Glutamatergic neuron (in vitro differentiated cells): ENCODE measurements around the gene RHOT2. TPM values are rescaled to one million over a fixed set of nuclear protein-coding genes. Genes with fewer than 3 reads are reported as not detected.

Experiments
- DNase-seq: peaks from one replicate; pipeline ENCODE4 v3.0.0; 2022
- H3K27ac Mint-ChIP-seq: one replicate; pipeline ENCODE4 v1.8.0; 2020; ENCODE audit warnings: mild to moderate bottlenecking, mixed read lengths, inconsistent platforms; ENCODE audit not compliant: unreplicated experiment
- H3K27me3 Mint-ChIP-seq: one replicate; pipeline ENCODE4 v1.8.0; 2020; ENCODE audit warnings: mild to moderate bottlenecking, moderate library complexity, mixed read lengths, inconsistent platforms; ENCODE audit not compliant: unreplicated experiment
- H3K36me3 Mint-ChIP-seq: one replicate; pipeline ENCODE4 v1.8.0; 2020; ENCODE audit warnings: mild to moderate bottlenecking, mixed read lengths, inconsistent platforms; ENCODE audit not compliant: unreplicated experiment
- H3K4me1 Mint-ChIP-seq: one replicate; pipeline ENCODE4 v1.8.0; 2020; ENCODE audit warnings: mild to moderate bottlenecking, low read depth, mixed read lengths, inconsistent platforms; ENCODE audit not compliant: unreplicated experiment
- H3K4me3 Mint-ChIP-seq: one replicate; pipeline ENCODE4 v1.8.0; 2020; ENCODE audit warnings: mild to moderate bottlenecking, mixed read lengths, inconsistent platforms; ENCODE audit not compliant: unreplicated experiment
- H3K9me3 Mint-ChIP-seq: one replicate; pipeline ENCODE4 v1.8.0; 2020; ENCODE audit warnings: mild to moderate bottlenecking, moderate library complexity, mixed read lengths, inconsistent platforms; ENCODE audit not compliant: unreplicated experiment
- total RNA-seq: library from RNA; stranded (reverse); fragmentation: NEBNext Ultra II Directional; extraction: Animal tissue kit (Norgen Biotek cat#: 25700); gene quantifications from one replicate; pipeline ENCODE4 v1.2.1, GENCODE V29; 2021; ENCODE audit not compliant: unreplicated experiment
- TF ChIP-seq, protein P1 (sequence below): fragments of 200-600 bp; sonication (generic); IDR thresholded peaks from one replicate; pipeline ENCODE4 v1.5.0; 2021; ENCODE audit not compliant: partially characterized antibody, unreplicated experiment

The RHOT2 gene
- total RNA-seq, 1 donor from 2014 or later: 208 TPM

DNA sequence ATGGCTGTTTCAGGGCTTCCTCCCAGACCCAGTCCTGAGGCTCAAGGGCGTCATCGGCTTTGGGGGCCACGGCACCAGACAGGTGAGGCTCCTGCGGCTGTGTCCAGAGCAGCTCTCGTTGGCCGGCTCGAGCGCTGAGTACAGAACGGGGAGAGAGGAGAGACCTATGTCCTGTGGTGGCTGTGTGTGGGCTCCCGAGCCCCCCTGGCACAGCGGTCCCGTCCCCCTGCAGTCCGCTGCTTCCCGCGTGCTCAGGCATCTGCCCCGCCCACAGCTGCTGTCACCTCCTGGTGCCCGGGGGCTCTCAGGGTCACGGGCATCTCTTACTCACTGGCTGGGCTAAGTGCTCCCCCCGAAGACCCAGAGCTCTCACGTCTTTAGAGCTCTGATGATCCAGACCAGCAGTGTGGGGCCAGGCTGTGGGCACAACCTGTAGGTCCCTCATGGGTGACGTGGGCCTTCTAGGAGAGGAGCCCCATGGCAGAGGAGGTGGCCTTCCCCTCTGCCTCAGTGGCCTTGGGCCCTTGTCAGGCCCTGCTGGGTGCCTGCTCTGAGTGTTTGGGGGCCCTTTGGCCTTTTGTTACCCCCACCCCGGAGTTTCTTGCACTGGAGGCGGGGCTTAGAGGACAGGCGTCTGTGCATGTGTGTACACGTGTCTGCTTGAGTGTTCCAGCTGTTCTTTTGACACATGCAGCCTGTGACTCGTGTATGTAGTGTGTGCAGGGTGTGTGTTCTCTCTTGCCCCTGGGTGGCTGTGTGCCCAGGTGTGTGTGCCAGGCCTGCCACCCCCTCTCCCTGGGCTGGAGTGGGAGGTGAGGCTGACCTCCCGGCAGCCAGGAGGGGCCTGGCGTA, 15.3 kb upstream of the RHOT2 start:
- H3K27ac Mint-ChIP-seq: no peak overlapping the region
- H3K4me3 Mint-ChIP-seq: no peak overlapping the region
- no peaks in the 10 kb centered on the region for H3K9me3 Mint-ChIP-seq
- H3K36me3 Mint-ChIP-seq: no peaks in the 10 kb centered on the region
- no peaks in the 10 kb centered on the region for H3K27me3 Mint-ChIP-seq
- DNase-seq: no peak
- no peaks in the 10 kb centered on the region for H3K4me1 Mint-ChIP-seq
- TF ChIP-seq, protein P1, sequence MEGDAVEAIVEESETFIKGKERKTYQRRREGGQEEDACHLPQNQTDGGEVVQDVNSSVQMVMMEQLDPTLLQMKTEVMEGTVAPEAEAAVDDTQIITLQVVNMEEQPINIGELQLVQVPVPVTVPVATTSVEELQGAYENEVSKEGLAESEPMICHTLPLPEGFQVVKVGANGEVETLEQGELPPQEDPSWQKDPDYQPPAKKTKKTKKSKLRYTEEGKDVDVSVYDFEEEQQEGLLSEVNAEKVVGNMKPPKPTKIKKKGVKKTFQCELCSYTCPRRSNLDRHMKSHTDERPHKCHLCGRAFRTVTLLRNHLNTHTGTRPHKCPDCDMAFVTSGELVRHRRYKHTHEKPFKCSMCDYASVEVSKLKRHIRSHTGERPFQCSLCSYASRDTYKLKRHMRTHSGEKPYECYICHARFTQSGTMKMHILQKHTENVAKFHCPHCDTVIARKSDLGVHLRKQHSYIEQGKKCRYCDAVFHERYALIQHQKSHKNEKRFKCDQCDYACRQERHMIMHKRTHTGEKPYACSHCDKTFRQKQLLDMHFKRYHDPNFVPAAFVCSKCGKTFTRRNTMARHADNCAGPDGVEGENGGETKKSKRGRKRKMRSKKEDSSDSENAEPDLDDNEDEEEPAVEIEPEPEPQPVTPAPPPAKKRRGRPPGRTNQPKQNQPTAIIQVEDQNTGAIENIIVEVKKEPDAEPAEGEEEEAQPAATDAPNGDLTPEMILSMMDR: no peak

DNA sequence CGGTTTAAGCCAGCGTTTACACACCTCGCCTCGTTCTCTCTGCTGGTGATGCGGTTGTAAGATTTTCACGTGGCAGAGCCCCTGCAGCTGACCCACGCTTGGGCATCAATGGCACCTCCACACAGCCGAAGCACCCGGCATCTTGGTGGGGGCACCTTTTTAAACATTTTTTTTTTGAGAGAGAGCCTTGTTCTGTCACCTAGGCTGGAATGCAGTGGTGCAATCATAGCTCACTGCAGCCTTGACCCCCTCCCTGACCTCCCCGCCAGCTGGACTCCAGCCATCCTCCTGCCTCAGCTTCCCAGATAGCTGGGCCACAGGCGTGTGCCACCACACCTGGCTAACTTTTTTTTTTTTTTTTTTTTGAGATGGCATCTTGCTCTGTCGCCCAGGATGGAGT, 13.9 kb upstream of the RHOT2 start:
- H3K36me3 Mint-ChIP-seq: no peaks in the 10 kb centered on the region
- H3K27ac Mint-ChIP-seq: no peak overlapping the region
- H3K27me3 Mint-ChIP-seq: no peaks in the 10 kb centered on the region
- H3K4me3 Mint-ChIP-seq: no peak overlapping the region
- H3K4me1 Mint-ChIP-seq: no peaks in the 10 kb centered on the region
- TF ChIP-seq, protein P1: no peak
- no peaks in the 10 kb centered on the region for H3K9me3 Mint-ChIP-seq
- DNase-seq: no peak

DNA sequence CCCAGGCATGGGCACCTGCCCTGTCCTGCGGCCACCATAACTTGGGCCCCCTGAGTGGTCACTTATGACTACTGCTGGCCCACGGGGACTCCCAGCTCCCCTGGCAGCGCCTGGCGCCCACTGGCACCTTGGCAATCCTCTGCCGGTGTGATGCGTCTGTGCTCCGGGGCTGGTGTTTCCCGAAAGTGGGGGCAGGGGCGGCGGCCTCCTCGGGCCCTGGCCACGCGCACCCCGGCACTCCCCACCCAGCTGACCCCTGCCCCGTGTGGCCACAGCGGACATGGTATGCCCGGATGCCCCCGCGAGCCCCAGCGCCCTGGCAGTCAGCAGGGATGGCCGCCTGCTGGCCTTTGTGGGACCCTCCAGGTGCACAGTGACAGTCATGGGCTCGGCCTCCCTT, 10.4 kb upstream of the RHOT2 start:
- no peaks in the 10 kb centered on the region for H3K9me3 Mint-ChIP-seq
- TF ChIP-seq, protein P1: no peak
- no peak overlapping the region for H3K27ac Mint-ChIP-seq
- H3K4me3 Mint-ChIP-seq: no peak overlapping the region
- no peaks in the 10 kb centered on the region for H3K36me3 Mint-ChIP-seq
- peaks cover 1% of the 10 kb centered on the region for H3K27me3 Mint-ChIP-seq
- DNase-seq: no peak
- H3K4me1 Mint-ChIP-seq: no peaks in the 10 kb centered on the region

DNA sequence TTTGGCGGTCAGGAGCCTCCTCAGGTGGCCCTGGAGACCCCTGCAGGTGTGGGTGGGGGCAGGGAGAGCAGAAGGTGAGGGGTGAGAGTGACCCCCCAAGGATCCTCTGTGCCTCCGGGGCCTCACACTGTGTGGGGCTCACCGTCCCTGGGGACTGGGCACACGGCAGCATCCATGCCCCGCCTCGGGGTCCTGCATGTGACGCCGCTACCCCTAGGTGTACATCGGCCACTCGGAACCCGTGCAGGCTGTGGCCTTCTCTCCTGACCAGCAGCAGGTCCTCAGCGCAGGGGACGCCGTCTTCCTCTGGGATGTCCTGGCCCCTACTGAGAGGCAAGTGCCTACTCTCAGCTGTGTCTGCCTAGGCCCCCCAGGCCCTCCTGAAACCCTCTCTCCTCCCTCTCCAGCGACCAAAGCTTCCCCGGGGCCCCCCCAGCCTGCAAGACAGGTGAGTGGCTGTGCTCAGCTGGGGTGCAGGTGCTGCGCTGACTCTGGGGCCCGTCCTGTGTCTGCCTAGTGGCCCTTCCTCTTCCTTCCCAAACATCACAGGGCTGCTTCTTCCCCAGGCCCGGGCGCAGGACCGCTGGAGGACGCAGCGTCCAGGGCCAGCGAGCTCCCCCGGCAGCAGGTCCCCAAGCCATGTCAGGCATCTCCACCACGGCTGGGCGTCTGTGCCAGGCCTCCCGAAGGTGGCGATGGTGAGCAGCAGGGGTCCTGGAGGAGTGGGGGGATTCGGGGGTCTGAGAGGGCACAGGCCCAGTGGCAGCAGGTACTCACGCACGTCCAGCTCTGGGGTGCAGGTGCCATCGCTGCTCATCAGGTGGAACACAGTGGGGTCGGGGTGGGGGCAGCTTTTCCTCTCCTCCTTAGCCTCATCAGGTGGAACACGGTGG, 9.0 kb upstream of the RHOT2 start:
- H3K27ac Mint-ChIP-seq: no peak overlapping the region
- H3K27me3 Mint-ChIP-seq: peaks cover 5% of the 10 kb centered on the region

More for the DNA sequence above, 9.0 kb upstream of the RHOT2 start:
- Mint-ChIP-seq H3K4me3 (no peak overlapping the region), H3K4me1 (peaks cover 1% of the 10 kb centered on the region), H3K36me3 (no peaks in the 10 kb centered on the region), H3K9me3 (no peaks in the 10 kb centered on the region)
- TF ChIP-seq, protein P1: no peak
- no peak for DNase-seq
